ENCODE data around the gene RAD9A.

RAD9A gene

DNA sequence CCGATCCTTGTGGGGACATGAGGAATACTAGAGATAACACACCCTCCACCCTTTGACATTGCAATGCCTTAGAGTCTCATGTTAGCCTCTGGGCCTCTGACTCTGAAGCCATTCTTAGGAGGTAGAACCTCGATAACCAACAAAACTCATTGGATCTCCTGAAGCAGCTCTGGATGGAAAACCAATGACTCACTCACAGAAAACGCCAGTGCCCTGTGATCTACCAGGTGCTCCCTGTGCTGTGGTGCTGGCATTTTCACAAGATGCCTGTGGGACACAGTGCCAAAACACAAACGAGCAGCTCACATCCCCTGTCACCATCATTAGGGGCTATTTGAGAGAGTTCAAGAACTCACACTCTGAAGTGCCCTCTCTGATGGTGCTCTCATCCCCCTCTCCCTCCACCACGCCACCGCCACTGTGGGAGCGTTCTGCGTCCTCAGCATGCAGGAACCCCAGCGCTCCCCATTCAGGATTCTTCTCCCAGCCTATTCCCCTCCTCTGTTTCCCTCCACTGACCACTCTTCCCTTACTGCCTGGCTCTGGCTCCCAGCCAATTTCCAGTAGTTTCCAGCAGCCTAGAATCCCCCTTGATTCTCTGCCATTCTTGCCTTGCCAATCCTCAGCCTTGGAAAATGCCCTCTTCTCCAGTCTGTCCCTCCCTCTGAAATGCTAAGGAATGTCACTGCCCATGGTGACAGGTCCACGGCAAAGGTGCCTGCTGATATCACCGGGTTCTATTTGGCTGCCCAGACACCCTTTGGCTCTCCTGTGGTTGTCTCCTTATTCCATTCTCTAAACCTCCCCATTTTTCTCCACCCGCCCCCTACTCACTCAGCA lies 33.7 kb upstream of the RAD9A start:
- no peak for FAIRE-seq

DNA sequence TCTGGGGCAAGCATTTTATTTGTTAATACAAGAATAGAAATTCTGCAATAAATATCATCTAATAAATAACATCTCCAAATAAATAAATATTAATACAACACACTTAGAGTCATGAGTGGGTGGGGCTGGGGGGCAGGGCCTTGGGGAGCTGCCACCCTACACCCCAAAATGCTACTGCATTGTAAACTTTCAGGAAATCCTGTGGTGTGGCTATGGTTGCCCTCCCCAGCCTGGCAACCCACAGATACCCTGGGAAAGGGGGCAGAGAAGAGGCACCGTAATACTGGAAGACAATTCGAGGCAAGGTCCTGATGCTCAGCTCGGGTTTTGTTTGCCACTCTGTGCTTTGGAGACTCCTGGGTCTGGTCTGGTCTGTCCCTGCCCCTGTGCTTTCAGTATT lies 27.6 kb upstream of the RAD9A start:
- FAIRE-seq: no peak

DNA sequence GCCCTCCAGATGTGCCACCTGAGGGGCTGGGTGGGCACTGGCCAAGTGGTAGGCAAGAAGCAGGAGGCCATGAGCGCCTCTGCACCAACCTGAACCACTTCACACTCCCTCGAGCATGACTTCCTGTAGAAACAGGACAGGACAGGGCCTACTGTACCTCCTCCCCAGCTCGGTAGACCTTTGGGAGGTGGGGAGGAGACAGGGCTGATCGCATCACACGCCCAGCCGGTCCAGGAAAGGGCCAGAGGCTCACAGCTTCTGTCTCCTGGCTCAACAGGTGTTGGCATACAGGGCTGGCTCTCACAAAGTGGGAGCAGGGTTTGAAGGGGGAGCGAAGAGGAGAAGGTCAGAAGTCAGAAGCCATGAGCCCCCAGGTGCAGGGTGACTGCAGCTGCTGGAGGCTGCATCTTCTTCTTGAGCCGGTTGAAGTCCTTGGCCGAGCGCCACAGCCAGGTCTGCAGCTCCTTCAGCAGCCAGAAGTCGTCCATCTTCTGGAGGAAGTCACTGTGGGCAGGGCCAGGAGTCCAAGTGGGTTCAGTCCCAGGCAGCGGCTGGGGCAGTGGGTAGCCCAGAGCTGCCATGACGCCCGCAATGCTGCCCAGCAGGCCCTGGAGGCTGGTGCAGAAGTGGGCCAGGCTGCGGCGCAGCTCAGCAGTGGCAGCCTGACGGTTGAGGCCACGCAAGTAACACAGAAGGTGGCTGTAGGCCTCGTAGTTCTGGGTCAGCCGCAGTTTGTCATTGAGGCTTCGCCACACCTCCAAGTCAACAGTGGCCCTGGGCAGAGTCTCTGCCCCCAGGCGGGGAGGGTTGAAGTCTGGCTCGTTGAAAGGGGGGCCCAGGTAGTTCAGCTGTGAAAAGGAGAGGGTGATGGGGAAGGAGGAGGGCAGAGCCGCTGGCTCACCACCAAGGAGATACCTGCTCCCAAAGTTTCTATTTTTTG lies 26.7 kb upstream of the RAD9A start:
- FAIRE-seq: no peak

DNA sequence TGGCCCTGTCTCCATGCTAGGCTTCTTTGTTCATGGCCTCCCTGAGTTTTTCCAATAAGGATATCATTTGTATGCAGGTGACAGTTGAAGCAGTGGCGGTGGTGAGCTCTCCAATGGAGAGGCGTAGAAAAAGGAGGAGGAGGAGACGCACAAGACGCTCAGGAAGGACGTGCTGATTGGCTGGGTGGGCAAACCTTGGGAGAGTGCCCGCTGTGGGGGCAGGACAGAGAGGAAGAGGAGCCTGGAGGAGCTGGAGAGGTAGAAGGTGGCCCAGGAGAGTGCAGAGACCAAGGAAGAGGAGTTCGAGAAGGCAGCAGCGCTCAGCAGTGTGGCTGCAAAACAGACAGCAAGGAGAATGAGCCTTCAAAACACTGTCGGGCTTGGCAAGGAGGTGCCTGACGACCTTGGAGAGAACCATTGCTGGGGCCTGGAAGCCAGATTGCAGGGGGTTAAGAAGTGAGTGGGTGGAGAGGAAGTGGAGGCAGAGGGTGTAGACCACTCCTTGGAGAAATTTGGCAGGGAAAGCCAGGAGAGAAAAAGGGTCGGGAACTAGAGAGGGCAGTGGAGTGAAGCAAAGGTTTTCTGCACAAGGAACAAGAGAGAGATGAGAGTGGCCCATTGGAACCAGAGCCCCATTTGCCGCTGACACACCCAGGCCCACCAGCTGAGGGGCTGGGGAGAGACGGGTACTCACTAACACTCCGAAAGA lies 25.9 kb upstream of the RAD9A start:
- no peak for FAIRE-seq

DNA sequence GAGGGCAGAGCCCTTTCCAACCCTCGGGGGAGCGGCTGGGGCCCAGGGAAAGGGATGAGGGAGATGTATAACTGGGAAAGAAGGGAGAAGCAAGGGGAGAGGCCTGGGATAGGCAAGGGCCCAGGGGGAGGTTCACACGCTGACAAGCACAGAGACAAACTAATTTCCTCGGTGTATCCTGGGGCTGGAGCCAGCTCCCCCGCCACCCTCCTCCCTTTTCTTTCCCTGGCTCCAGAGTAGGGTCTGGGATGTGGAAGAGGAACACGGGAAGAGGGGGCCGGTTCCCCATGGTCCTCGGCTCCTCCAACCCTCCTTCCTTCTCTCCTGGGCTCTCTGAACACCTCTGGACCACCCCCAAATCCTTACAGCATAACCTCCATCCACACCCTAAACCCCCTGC lies 25.2 kb upstream of the RAD9A start:
- FAIRE-seq: no peak

DNA sequence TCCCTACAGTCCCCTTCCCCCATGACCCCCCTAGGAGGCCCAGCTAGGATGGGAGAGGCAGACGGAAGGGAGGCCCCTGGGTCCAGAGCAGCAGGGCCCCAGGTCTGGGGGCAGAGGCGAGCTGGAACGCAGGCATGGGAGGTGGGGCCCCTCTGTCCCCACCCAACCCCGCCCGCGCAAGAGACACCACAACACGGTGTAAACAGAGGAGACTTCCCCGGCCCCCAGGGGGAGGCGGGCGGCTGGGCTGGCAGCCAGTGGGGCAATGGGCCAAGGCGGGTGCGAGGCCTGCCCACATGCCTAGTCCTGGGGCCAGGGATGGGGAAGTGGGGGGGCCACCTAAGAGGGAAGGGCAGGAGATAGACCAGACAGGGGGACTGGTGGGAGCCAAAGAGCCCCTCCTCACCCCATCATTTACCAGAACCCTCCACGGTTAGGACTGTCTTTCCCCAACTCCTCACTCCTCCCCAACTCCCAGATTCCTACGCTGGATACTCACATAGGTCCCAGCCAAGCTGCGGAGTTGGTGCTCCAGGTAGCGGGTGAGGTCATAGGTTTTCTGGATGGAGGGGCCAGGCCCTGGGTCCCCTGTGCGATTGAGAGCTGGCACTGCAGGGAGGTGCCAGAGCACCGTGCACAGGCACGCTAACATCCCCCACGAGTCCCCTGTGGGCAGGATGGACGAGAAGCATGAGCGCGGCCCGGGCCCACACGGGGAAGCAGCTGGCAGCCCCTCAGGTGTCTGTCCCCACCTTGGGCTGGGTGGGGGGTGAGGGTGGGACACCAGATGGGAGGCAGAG lies 24.6 kb upstream of the RAD9A start:
- FAIRE-seq: no peak

DNA sequence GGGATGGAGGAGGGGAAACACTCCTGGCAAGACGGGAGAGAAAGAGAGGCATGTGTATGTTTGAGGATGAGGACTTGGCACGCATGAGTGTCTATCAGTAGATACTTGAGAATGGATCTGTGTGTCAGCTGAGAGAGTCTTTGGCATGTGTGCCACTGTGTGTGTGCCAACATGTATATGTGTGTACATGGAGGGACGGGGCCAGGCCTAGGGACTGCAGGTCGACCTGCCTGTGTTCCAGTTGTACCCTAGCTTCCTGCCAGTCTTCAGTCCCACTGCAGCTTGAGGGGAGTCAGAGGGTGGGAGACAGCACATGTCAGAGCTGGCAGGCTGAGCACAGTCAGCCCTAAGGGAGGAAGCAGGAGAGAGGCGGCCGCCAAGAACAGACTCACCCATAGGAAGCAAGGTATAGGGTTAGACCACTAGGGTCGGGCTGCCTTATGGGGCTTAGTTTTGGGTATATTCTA lies 24.0 kb upstream of the RAD9A start:
- FAIRE-seq: no peak

DNA sequence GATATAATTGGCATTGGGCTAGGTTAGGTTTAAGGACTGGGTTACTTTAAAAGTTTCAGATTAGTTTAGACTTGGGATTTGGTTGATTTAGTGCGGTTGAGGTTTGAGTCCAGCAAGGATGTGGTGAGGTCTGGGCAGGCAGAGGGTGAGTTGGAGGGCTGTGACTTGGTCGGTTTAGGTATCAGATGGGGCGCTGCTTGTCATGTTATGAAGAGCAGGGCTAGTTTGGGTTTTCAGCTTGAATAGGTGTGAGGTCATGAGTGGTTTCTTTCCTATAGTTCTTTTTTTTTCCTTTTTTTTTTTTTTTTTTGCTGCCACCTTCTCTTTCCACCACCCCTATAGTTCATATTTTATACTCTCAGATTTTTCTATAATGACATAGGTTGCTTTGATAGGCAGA lies 23.2 kb upstream of the RAD9A start:
- FAIRE-seq: no peak

DNA sequence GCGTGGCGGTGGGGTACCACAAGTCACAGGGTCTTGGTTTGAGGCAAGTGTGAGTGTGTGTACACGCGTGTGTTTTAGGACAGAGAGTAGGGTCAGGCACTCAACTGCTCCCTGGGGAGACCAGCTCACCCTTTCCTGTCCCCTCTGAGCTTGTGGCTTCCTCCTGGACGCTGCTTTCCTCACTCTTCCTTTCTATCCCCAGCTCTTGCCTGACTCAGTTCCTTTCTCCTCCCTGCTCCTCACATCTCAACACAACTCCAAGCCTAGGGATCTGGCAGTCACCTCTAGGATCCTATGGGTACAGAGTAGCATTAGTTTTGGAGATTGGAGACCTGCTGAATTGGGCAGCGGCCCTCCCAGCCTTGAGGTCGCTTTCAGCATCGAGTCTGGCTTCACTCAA lies 22.5 kb upstream of the RAD9A start:
- no peak for FAIRE-seq

DNA sequence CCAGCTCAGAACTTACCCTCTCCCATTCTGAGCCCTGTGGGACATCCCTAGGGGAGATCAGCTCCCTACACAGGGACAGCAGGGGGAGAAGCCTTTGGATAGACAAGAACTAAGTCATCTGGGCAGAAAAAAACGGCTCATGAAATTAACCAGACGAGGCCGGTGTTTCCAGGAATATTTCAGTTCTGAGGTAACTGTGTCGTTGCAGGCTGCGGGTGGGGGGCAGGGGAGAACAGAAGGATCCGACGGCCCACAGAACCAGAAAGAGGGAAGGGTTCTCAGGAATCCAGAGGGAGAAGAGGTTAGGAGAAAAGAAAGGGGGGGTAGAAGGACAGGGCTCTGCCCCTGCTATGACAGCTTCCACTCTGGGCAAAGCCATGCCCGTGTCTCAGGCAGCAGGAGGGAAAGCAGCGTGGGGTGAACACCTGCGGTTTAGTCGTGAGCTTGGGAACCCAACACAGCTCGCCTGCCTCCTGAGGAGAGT lies 21.9 kb upstream of the RAD9A start:
- FAIRE-seq: no peak

DNA sequence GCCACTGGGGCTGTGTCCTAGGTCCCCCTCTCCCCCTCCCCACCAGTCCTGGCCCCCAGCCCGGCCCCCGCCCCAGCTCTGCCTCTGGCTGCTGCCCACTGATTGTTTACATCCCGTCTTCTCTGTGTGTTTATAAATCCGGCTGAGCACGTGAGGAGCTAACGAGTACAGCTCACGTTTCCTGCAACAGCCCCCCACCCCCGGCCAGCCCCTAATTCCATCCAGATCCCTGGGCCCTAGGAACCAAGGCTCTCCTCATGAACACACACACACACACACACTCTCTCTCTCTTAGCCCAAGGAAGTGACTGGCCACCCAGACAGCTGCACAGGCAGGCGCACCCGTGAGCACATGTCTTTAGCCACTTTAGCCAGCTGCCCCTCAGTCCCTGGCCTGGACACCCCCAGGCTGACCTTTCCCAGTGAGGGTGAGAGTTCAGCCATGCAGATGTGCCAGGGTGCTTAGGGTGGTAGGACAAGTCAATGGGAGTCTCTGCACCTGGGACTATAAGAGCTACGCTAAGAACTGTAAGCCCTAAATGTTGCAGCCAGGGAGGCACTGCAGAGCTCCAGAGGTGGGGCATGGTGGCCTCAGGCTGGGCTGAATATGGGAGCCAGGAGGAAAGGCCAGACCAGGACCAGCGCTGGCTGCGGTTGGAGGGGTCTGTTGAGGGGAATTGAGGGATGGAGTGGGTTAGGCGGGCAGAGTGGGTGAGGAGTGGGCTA lies 21.3 kb upstream of the RAD9A start:
- no peak for FAIRE-seq

DNA sequence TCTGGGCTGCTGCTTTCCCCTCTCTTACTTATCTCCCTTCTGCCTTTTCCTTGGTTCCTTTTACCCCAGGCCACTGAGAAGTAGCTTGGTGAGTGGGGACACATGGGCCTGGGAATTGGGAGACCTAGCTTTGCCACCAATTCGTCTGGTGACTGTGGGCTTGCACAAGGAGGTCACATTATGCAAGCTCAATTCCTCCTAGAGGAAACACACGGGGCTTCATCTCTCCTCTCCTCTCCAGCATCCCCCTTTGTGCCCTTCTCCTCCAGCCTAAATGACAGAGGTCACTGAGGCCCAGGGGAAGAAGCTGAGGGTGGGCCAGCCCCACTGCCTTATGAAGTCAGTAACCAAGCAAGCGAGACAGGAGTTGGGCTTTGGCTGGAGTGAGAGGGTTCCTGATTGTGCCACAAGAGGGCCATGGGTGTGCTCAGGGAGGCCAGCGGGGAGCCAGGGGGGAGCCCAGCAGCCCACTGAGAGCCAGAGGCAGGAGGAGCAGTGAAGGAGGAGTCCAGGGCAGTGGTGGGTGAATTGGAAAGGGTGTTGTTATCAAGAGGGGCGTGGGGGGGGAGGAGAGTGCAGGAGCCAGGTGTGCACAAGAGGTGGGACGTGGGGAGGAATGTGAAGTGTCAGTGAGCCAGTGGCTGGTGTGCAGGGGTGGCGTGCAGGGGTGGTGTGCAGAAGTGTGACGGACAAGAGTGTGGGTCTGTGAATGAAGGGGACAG lies 20.4 kb upstream of the RAD9A start:
- no peak for FAIRE-seq

DNA sequence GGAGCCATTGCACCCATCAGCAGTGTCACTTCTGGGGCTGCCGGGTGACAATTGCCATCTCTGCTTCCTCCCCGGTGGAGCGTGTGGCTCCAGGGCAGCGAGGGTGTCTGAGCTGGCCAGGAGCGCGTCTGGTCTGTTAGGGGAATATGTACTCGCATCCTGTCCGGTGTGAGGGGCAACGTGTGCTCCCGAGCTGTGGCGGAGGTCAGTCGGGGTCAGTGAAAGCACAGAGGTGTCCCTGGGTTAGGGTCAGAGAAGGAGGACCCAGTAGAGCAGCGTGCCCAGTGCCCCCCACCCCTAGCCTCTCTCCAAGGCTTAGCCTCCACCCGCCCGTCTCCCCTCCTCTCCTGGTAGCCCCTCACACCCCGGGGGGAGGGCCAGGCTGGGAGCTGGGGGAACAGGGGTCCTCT lies 19.9 kb upstream of the RAD9A start:
- no peak for FAIRE-seq

DNA sequence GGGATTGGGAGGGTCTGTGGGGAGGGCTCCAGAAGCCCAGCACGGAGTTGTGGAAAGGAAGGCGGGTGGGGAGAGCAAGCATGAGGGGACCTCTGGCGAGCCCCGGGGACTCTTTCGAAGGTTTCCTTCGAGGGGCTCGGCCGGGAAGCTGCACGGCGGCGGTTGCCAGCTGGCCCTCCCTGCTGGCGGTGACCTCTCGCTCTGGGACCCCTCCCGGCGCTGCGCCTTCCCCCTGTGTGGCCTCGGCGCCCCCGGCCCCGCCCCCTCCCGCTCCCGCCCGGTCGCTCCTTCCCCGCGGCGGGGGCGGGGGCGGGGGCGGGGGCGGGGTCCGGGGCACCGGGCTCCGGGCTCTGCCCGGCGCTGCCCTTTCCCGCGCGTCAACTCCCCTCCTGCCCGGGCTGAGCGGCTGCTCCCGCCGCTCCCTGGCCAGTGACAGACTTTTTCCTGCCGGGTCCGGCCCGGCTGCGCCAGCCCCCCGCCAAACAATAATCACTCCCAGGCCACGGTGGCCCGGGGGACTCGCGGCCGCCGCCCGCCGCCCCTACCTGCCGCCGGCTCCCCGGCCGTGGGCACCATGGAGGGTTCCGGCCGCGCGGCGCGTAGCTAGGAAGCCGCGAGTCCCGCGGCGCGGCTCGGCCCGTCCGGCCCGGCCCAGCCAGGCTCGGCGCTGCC lies 19.3 kb upstream of the RAD9A start:
- no peak for FAIRE-seq

DNA sequence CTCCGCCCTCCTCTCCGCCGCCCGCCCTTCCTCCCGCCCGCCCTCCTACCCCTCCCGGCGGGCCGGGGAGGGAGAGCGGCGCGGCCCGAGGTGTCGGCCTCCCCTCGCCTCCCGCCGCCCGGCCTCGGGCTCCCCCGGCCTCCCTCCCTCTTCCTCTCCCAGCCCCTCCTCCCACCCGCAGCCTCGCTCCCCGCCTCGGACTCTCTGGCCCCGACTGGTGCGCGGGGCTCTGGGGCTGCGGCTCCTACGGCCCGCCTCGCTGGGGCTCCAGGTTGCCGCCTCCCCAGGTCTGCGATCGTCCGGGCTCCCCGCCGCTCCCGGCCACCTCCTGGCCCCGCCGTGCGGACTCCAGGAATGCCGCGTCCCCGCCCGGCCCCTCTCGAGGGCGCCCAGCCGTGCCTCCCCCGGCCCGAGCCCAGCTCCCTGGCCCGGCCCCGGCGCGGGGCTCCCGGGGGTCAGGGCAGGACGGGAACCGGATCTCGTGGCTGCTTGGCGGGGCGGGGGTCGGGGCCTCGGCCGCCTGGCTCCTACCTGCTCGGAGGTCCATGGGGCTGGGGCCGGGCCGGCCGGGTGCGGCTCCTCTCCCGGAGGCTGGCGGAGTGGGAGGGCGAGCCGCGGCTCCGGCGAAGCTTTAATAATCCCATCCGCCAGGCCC lies 18.7 kb upstream of the RAD9A start, which contains the start of gene CLCF1:
Gene CLCF1 (minus strand): TSS at position 606 of the 655 bp plus-strand sequence. CDS start 59 bp downstream, at position 547.
- no peak for FAIRE-seq

DNA sequence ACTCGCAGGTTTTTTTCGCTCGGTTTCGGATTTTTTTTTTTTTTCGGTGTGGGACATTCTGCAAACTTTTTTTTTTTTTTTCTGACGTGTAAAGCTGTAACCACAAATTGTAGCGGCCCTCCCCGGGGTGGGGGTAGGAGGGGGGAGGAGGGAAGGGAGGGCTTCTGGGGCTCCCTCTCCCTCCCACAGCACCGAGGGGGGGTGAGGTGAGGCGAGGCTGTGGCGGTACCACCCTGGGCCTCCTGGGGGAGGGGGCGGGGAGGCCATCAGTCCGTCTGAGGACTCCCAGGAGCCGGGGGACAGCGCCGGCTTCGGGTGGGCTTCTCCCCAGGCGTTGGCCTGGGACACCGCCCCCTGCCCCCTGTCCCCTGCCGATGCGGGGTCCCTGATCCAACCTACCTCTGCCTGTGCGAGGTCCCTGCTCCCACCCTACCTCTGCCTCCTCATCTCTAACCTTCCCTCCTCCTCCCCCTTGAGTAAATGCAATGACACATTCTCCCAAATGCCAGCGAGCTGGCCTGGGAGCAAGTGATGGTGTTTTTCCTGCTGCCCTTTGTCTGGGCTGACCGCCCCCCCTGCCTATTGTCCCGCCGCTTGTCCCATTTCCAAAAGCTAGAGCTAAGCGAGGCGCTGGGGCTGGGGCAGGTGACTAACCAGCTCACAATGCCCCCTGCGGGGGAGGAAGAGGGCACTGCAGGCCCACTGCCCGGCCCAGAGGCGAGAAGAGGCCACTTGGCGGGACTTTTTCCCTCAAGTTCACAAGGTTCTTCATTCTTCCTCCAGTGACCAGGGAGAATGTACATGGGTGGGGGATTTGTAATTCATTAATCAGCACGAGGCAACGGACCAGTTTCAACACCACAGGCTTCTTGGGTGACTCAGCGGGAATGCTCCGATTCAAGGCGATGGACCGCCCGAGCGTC lies 17.9 kb upstream of the RAD9A start:
- FAIRE-seq: no peak

DNA sequence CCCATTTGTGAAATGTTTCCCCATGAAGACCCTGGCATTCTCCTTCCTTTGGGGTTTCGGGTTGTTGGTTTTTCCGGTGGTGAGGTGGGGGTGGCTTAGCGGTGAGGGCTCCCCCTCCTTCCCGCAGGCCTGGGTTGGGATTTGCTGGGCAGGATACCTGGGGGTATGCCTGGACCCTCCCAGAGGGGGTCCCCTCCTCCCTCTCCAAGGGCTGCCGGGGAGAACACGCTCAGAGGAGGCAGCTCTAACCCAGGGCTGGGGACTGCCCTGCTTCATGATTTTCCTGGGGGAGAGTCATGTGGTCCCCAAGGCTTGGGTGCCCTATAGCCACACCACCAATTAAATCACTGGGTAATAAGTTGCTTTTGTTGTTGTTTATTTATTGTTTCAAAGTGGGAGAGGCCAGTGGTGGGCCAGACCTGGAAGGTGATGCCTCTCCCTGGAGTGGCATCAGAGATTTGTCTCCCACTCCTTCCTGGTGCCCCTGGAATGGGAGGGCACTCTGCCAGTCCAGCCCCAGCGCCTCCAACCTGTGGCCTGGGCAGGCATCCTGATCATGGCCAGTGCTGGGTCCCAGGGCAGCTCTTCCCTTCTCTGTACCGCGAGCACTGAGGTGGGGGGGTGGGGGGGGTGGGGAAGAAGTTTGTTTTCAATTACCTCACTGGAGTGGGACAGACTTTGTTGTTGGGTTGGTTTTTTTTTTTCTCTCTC lies 17.1 kb upstream of the RAD9A start:
- no peak for FAIRE-seq

Measured in endometrium (tissue), 2 donors.